Activated CD8-positive, alpha-beta memory T cell treated with anti-CD3 and anti-CD28 coated beads for 4 hours (primary cell): ENCODE measurements around the gene KCTD11.

Experiments
- DNase-seq, 2 donors: peaks; one replicate each; pipeline ENCODE4 v3.0.0-alpha.2; 2020; ENCODE audit warnings: low read depth in 2 of 2

The KCTD11 gene

GRCh38 chr17:7403977-7404736 lies 52.2 kb downstream of the KCTD11 start, which contains the start of gene TMEM256:
TMEM256 (minus strand) TSS chr17:7404097; CDS start chr17:7404084, 13 bp downstream.
- DNase-seq: peak; percentile 89 to 93
